Loucy (cell line): ENCODE results near the gene EDIL3.

Experiments used
- H2AFZ ChIP-seq: fragments of 200-600 bp; sonication (generic); 2 replicates; pipeline ENCODE4 v1.6.0; 2016; ENCODE audit warnings: antibody characterized with exemption, mild to moderate bottlenecking, low read length, moderate library complexity
- H3F3A ChIP-seq: fragments of 200-600 bp; 2 replicates; pipeline ENCODE4 v1.6.0; 2016; ENCODE audit warnings: antibody characterized with exemption, low read depth, mild to moderate bottlenecking
- H3K27me3 ChIP-seq: fragments of 200-600 bp; sonication (generic); 2 replicates; pipeline ENCODE4 v1.6.1; 2014; ENCODE audit warnings: low read length, mild to moderate bottlenecking; ENCODE audit not compliant: insufficient read depth, poor library complexity, severe bottlenecking
- H3K36me3 ChIP-seq: fragments of 200-600 bp; sonication (generic); 2 replicates; pipeline ENCODE4 v1.6.1; 2016; ENCODE audit warnings: low read length; ENCODE audit not compliant: insufficient read depth
- H3K4me1 ChIP-seq: fragments of 200-600 bp; sonication (generic); 2 replicates; pipeline ENCODE4 v1.5.1; 2014; ENCODE audit warnings: low read length, mild to moderate bottlenecking; ENCODE audit not compliant: insufficient read depth, poor library complexity, severe bottlenecking
- H3K4me2 ChIP-seq: fragments of 200-600 bp; sonication (generic); 2 replicates; pipeline ENCODE4 v1.6.0; 2014; ENCODE audit warnings: antibody characterized with exemption, low read length, low read depth, mild to moderate bottlenecking; ENCODE audit not compliant: poor library complexity, severe bottlenecking
- H3K4me3 ChIP-seq: fragments of 200-600 bp; sonication (generic); 2 replicates; pipeline ENCODE4 v1.5.1; 2014; ENCODE audit warnings: low read length, mild to moderate bottlenecking, mixed read lengths; ENCODE audit not compliant: poor library complexity, severe bottlenecking
- H3K79me2 ChIP-seq: fragments of 200-600 bp; sonication (generic); 2 replicates; pipeline ENCODE4 v1.6.1; 2014; ENCODE audit warnings: low read length; ENCODE audit not compliant: insufficient read depth
- H3K9ac ChIP-seq: fragments of 200-600 bp; sonication (generic); 2 replicates; pipeline ENCODE4 v1.6.0; 2014; ENCODE audit warnings: mild to moderate bottlenecking, low read depth, low read length, moderate library complexity; ENCODE audit not compliant: poor library complexity, severe bottlenecking
- H3K9me2 ChIP-seq: fragments of 200-600 bp; sonication (generic); replicated peaks from 2 replicates; pipeline ENCODE4 v1.6.1; 2016; ENCODE audit warnings: low read depth, low read length, mixed read lengths
- H3K9me3 ChIP-seq: fragments of 200-600 bp; sonication (generic); 2 replicates; pipeline ENCODE4 v1.6.1; 2014; ENCODE audit warnings: mild to moderate bottlenecking, antibody characterized with exemption, low read length, low read depth; ENCODE audit not compliant: insufficient read depth
- H4K20me1 ChIP-seq: fragments of 200-600 bp; sonication (generic); 2 replicates; pipeline ENCODE4 v1.6.0; 2014; ENCODE audit warnings: antibody characterized with exemption, low read length, mild to moderate bottlenecking; ENCODE audit not compliant: insufficient read depth, poor library complexity, severe bottlenecking
- EZH2phosphoT487 ChIP-seq: fragments of 200-600 bp; IDR thresholded peaks from 2 replicates; pipeline ENCODE4 v1.6.1; 2018; ENCODE audit warnings: antibody characterized with exemption, mild to moderate bottlenecking, moderate library complexity, borderline replicate concordance
- TF ChIP-seq, protein P1 (sequence below): fragments of 200-600 bp; sonication (generic); conservative IDR thresholded peaks from 2 replicates; pipeline ENCODE4 v1.5.1; 2014; ENCODE audit warnings: mild to moderate bottlenecking, antibody characterized with exemption, low read length

Gene EDIL3

DNA sequence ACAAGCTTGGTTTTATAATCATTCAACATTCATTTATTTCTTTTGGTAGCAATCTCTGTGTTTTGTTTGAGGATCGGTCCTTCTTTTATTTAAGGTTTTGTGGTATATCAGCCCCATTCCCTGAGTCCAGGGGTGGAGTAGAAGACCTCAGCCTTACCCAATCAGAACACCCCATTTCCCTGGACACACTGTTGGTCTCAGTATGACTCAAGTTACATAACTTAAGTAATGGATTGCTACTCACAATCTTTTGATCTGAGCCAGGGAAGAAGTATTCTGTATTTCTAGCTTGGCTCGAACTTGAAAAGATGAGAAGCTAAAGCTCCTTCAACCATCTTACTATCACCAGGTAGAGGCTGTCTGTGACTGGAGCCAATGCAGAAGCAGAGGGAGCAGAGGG is 488.8 kb downstream of the EDIL3 start:
- Histone ChIP-seq H3F3A (no peaks in the 10 kb centered on the region), H3K9me2 (no peaks in the 10 kb centered on the region), H2AFZ (no peak overlapping the region), H3K4me3 (no peak overlapping the region), H3K9me3 (no peaks in the 10 kb centered on the region), H3K79me2 (no peaks in the 10 kb centered on the region), H3K36me3 (no peaks in the 10 kb centered on the region), H3K4me1 (no peaks in the 10 kb centered on the region), H4K20me1 (no peaks in the 10 kb centered on the region), H3K27me3 (peaks cover 15% of the 10 kb centered on the region), H3K9ac (no peak overlapping the region), H3K4me2 (no peak overlapping the region)
- TF ChIP-seq EZH2phosphoT487, result no peak
- TF ChIP-seq, protein P1, sequence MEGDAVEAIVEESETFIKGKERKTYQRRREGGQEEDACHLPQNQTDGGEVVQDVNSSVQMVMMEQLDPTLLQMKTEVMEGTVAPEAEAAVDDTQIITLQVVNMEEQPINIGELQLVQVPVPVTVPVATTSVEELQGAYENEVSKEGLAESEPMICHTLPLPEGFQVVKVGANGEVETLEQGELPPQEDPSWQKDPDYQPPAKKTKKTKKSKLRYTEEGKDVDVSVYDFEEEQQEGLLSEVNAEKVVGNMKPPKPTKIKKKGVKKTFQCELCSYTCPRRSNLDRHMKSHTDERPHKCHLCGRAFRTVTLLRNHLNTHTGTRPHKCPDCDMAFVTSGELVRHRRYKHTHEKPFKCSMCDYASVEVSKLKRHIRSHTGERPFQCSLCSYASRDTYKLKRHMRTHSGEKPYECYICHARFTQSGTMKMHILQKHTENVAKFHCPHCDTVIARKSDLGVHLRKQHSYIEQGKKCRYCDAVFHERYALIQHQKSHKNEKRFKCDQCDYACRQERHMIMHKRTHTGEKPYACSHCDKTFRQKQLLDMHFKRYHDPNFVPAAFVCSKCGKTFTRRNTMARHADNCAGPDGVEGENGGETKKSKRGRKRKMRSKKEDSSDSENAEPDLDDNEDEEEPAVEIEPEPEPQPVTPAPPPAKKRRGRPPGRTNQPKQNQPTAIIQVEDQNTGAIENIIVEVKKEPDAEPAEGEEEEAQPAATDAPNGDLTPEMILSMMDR, result no peak

DNA sequence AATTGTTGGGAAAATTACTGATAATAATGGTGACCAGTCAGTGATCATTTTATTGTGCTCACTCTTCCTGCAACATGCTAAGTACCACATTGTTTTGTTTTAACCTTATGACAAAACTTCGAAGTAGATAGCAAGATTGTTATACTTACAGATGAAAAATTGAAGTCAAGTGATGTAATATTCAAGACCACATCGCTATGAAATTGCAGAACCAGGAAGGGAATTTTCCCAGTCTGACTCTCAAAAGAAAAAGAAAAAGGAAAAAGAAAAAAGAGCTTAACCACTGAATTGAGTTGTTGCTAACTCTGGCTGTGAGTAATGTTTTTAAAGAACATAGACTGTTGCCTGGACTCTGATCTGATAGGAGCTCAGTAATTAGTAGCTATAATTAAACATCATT is 493.4 kb downstream of the EDIL3 start:
- no peaks in the 10 kb centered on the region for H4K20me1 ChIP-seq
- no peaks in the 10 kb centered on the region for H3K79me2 ChIP-seq
- no peak overlapping the region for H3K4me2 ChIP-seq

More for the DNA sequence above, 493.4 kb downstream of the EDIL3 start:
- H3K9ac ChIP-seq, result no peak overlapping the region
- H3K4me1 ChIP-seq, result peaks cover 3% of the 10 kb centered on the region
- no peak for TF ChIP-seq EZH2phosphoT487
- TF ChIP-seq, protein P1, result no peak
- H2AFZ ChIP-seq, result no peak overlapping the region
- no peaks in the 10 kb centered on the region for H3K36me3 ChIP-seq
- H3K4me3 ChIP-seq, result no peak overlapping the region
- H3K9me2 ChIP-seq, result no peaks in the 10 kb centered on the region
- H3K27me3 ChIP-seq, result peaks cover 48% of the 10 kb centered on the region
- no peaks in the 10 kb centered on the region for H3K9me3 ChIP-seq
- no peaks in the 10 kb centered on the region for H3F3A ChIP-seq
